ENCODE results near the gene SNIP1.
A peak's percentile ranks its signal among the peaks of the same experiment; 100 is the strongest.
"Not testable (repeated sequence)": the region's sequence is repeated elsewhere in the genome, so short reads cannot be mapped to it uniquely, and the experiment has no call there.

Gene SNIP1

DNA sequence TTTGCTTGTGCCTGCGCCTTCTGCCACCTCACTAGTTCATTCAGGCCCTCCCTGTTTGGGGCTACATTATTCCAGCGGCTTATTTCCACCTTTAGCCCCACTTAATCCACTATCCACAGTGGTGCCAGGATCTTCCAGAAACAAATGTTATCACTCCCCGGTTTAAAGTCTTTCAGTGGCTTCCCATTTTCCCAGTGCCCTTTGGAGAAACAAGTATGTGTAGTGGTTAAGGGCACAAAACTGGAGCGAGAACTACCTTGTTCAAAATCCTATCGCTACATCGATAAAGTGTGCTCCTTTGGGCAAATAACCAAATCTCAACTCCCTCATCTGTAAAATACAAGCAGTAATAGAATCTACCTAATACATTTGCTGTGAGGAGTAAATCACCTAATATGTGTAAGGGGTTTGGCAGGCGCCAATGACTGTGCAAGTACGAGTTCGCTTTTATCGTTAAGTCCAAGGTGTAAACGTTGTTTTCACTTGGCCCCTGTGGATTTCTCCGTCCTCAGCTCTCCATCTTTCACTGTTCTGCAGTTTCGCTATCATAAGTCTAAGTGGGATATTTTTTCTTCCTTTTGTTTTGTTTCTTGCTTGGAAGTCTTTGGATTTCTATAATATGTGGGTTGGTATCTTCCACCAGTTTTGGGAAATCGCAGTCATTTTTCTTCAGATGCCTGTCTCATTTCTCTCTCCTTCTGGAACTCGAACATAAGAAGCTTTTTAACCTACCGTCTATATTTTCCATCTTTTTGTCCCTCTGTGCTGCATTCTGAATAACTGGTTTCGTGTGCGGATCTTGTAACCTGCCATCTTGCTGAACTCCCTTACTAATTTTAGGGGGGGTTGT is 38.7 kb downstream of the SNIP1 start:
- peak overlapping the region; percentile 69 for H2AFZ ChIP-seq (ENCODE audit: low read depth, low read length)
- no peaks in the 10 kb centered on the region for H3K9me3 ChIP-seq (ENCODE audit: low read length)
- peaks cover 16% of the 10 kb centered on the region for H3K4me1 ChIP-seq (ENCODE audit: insufficient read depth, low read length)
- H3K4me3 ChIP-seq (ENCODE audit: low read length) = peak overlapping the region; percentile 56
- H3K36me3 ChIP-seq (ENCODE audit: insufficient read depth, low read length) = peaks cover 19% of the 10 kb centered on the region
- no peaks in the 10 kb centered on the region for H3K27me3 ChIP-seq (ENCODE audit: insufficient read depth, low read length)

GRCh38 chr1:37514350-37515184 is 39.5 kb downstream of the SNIP1 start, which contains the start of gene MEAF6:
MEAF6 (minus strand) TSS chr1:37514766; CDS start chr1:37514746, 20 bp downstream.
- Histone ChIP-seq H3K4me3 (ENCODE audit: low read length) (peak within 1 kb of the TSS; percentile 56), H3K27me3 (ENCODE audit: insufficient read depth, low read length) (no peaks in the 10 kb centered on the region), H3K9me3 (ENCODE audit: low read length) (no peaks in the 10 kb centered on the region), H3K36me3 (ENCODE audit: insufficient read depth, low read length) (peaks cover 19% of the 10 kb centered on the region), H3K4me1 (ENCODE audit: insufficient read depth, low read length) (peaks cover 16% of the 10 kb centered on the region), H2AFZ (ENCODE audit: low read depth, low read length) (peak within 1 kb of the TSS; percentile 69)

DNA sequence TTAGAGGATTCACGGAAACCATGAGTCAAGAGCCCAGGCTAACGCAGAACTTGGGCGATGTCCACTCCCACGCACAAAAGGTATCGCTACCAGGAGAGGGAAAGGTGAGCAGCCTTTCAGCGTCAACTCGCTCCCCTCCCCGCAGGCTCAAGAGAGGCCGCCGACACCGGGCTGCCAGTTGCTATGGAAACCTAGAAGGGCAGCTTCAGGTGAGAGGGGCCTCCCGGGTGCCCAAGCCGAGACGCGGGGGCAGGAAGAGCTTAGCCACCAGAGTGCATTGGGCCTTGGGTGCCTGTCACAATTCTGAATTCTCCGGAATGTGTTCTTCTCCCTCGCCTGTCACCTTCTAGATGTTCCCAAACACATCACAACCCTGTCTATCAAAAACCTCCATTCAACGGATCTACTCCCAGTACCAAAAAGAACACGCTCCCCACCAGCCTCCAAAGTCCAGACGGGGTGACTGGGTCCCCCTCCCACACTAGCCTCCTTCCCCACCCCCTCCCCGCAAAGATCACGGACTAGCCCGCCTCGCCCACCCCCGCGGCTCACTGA is 40.2 kb downstream of the SNIP1 start:
- H2AFZ ChIP-seq (ENCODE audit: low read depth, low read length) = peak overlapping the region; percentile 69
- peak overlapping the region; percentile 56 for H3K4me3 ChIP-seq (ENCODE audit: low read length)
- H3K27me3 ChIP-seq (ENCODE audit: insufficient read depth, low read length) = no peaks in the 10 kb centered on the region
- peaks cover 16% of the 10 kb centered on the region for H3K4me1 ChIP-seq (ENCODE audit: insufficient read depth, low read length)
- H3K9me3 ChIP-seq (ENCODE audit: low read length) = no peaks in the 10 kb centered on the region
- H3K36me3 ChIP-seq (ENCODE audit: insufficient read depth, low read length) = peaks cover 25% of the 10 kb centered on the region

GRCh38 chr1:37509181-37509580 is 44.9 kb downstream of the SNIP1 start:
- peaks cover 56% of the 10 kb centered on the region for H3K36me3 ChIP-seq (ENCODE audit: insufficient read depth, low read length)
- no peaks in the 10 kb centered on the region for H3K27me3 ChIP-seq (ENCODE audit: insufficient read depth, low read length)
- no peaks in the 10 kb centered on the region for H3K9me3 ChIP-seq (ENCODE audit: low read length)
- peaks cover 9% of the 10 kb centered on the region for H3K4me1 ChIP-seq (ENCODE audit: insufficient read depth, low read length)
- no peak overlapping the region for H2AFZ ChIP-seq (ENCODE audit: low read depth, low read length)
- no peak overlapping the region for H3K4me3 ChIP-seq (ENCODE audit: low read length)

GRCh38 chr1:37506740-37507139 is 47.4 kb downstream of the SNIP1 start:
- Histone ChIP-seq H3K36me3 (ENCODE audit: insufficient read depth, low read length) (peaks cover 59% of the 10 kb centered on the region), H3K9me3 (ENCODE audit: low read length) (no peaks in the 10 kb centered on the region)

GRCh38 chr1:37502791-37503190 is 51.3 kb downstream of the SNIP1 start:
- H3K4me1 ChIP-seq (ENCODE audit: insufficient read depth, low read length); H2AFZ ChIP-seq (ENCODE audit: low read depth, low read length); H3K9me3 ChIP-seq (ENCODE audit: low read length); H3K27me3 ChIP-seq (ENCODE audit: insufficient read depth, low read length); H3K4me3 ChIP-seq (ENCODE audit: low read length): not testable (repeated sequence)
- H3K36me3 ChIP-seq (ENCODE audit: insufficient read depth, low read length) = peaks cover 67% of the 10 kb centered on the region

More at GRCh38 chr1:37506740-37507139, 47.4 kb downstream of the SNIP1 start:
- H3K4me3 ChIP-seq (ENCODE audit: low read length) = no peak overlapping the region
- no peaks in the 10 kb centered on the region for H3K27me3 ChIP-seq (ENCODE audit: insufficient read depth, low read length)
- H2AFZ ChIP-seq (ENCODE audit: low read depth, low read length) = no peak overlapping the region
- no peaks in the 10 kb centered on the region for H3K4me1 ChIP-seq (ENCODE audit: insufficient read depth, low read length)

GRCh38 chr1:37502104-37502503 is 52.0 kb downstream of the SNIP1 start:
- H3K9me3 ChIP-seq (ENCODE audit: low read length) = no peaks in the 10 kb centered on the region
- no peaks in the 10 kb centered on the region for H3K27me3 ChIP-seq (ENCODE audit: insufficient read depth, low read length)
- no peaks in the 10 kb centered on the region for H3K4me1 ChIP-seq (ENCODE audit: insufficient read depth, low read length)
- no peak overlapping the region for H2AFZ ChIP-seq (ENCODE audit: low read depth, low read length)
- H3K36me3 ChIP-seq (ENCODE audit: insufficient read depth, low read length) = peaks cover 63% of the 10 kb centered on the region
- no peak overlapping the region for H3K4me3 ChIP-seq (ENCODE audit: low read length)

- Histone ChIP-seq H2AFZ (ENCODE audit: low read depth, low read length) (no peak overlapping the region), H3K4me1 (ENCODE audit: insufficient read depth, low read length) (no peaks in the 10 kb centered on the region), H3K36me3 (ENCODE audit: insufficient read depth, low read length) (peaks cover 60% of the 10 kb centered on the region), H3K27me3 (ENCODE audit: insufficient read depth, low read length) (no peaks in the 10 kb centered on the region), H3K4me3 (ENCODE audit: low read length) (no peak overlapping the region), H3K9me3 (ENCODE audit: low read length) (no peaks in the 10 kb centered on the region)
Measured at GRCh38 chr1:37501661-37502060, 52.4 kb downstream of the SNIP1 start.

DNA sequence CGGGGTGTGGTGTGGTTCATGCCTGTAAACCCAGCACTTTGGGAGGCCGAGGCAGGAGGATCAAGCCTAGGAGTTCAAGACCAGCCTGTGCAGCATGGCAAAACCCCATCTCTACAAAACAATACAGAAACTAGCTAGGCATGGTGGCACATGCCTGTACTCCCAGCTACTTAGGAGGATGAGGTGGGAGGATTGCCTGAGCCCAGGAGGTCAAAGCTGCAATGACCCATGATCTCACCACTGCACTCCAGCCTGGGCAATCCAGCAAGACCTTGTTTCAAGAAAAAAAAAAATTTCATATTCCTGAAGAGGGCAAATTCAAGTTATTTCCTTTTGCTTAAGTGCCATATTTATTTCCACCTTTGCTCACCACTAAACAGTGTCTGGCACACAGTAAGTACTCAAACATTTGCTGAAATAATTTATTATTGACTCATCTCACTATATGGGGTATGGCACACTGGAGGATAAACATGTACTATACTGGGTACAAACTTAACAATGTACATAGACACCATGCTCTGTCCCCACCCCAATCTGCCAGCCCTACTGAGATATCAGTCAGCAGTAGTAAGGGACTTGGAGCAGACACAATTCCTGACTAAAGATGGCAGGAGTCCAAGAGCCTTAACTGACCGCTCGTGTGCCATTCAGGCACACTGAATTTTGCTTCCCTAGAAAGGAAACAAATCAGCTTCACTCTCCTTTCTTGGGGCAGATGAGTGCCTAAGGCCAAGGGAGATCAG is 55.0 kb downstream of the SNIP1 start:
- Histone ChIP-seq H3K36me3 (ENCODE audit: insufficient read depth, low read length) (peaks cover 59% of the 10 kb centered on the region), H3K9me3 (ENCODE audit: low read length) (no peaks in the 10 kb centered on the region), H2AFZ (ENCODE audit: low read depth, low read length) (no peak overlapping the region), H3K4me3 (ENCODE audit: low read length) (no peak overlapping the region), H3K4me1 (ENCODE audit: insufficient read depth, low read length) (no peaks in the 10 kb centered on the region), H3K27me3 (ENCODE audit: insufficient read depth, low read length) (no peaks in the 10 kb centered on the region)

- H3K4me1 ChIP-seq (ENCODE audit: insufficient read depth, low read length) = no peaks in the 10 kb centered on the region
- H3K27me3 ChIP-seq (ENCODE audit: insufficient read depth, low read length) = no peaks in the 10 kb centered on the region
- H2AFZ ChIP-seq (ENCODE audit: low read depth, low read length) = no peak overlapping the region
- H3K9me3 ChIP-seq (ENCODE audit: low read length) = no peaks in the 10 kb centered on the region
- H3K4me3 ChIP-seq (ENCODE audit: low read length) = no peak overlapping the region
- peaks cover 63% of the 10 kb centered on the region for H3K36me3 ChIP-seq (ENCODE audit: insufficient read depth, low read length)
Measured at GRCh38 chr1:37497832-37498231, 56.3 kb downstream of the SNIP1 start.

GRCh38 chr1:37495875-37496274 is 58.2 kb downstream of the SNIP1 start:
- peaks cover 55% of the 10 kb centered on the region for H3K36me3 ChIP-seq (ENCODE audit: insufficient read depth, low read length)
- H3K4me3 ChIP-seq (ENCODE audit: low read length) = no peak overlapping the region
- H2AFZ ChIP-seq (ENCODE audit: low read depth, low read length) = no peak overlapping the region
- H3K9me3 ChIP-seq (ENCODE audit: low read length) = no peaks in the 10 kb centered on the region
- no peaks in the 10 kb centered on the region for H3K4me1 ChIP-seq (ENCODE audit: insufficient read depth, low read length)
- no peaks in the 10 kb centered on the region for H3K27me3 ChIP-seq (ENCODE audit: insufficient read depth, low read length)

DNA sequence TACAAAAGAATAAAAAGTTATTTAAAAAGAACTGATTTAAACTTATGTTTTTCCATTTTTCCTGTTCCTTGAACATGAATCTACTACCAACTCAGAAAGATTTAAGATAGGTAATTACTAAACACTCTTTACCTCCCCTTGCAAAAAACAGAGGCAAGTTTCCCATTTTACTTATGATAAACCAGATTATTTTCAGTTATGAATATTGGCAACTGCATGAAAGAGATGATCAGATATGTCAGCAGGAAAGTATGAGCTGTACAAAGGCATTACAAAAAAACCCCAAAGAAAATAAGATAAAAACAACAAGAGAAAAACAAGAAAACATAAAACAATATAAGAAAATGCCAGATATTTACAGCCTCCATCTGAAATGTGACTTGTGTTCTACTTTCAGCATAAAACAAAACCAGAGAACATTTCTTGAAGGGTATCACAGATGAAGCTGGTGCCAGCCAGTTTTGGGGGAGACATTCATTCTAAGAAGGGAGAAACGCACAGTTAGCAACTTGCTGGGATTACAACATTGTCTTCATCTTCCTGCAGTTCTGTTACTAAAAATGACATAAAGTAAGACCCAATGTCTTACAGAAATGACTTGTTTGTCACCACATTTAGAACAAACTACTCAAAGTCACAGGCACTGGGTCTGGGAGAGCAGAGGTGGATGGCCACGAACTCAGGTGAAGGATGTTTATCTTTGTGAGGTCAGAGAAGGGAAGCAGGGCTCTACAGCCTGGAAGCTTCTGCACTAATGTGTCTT is 60.6 kb downstream of the SNIP1 start:
- Histone ChIP-seq H3K4me1 (ENCODE audit: insufficient read depth, low read length) (no peaks in the 10 kb centered on the region), H3K4me3 (ENCODE audit: low read length) (no peak overlapping the region), H3K36me3 (ENCODE audit: insufficient read depth, low read length) (peaks cover 43% of the 10 kb centered on the region)

More for the DNA sequence above, 60.6 kb downstream of the SNIP1 start:
- no peak overlapping the region for H2AFZ ChIP-seq (ENCODE audit: low read depth, low read length)
- no peaks in the 10 kb centered on the region for H3K27me3 ChIP-seq (ENCODE audit: insufficient read depth, low read length)
- no peaks in the 10 kb centered on the region for H3K9me3 ChIP-seq (ENCODE audit: low read length)

All from neuron (in vitro differentiated cells).